ENCODE measurements around the gene TMEM231. TPM values are rescaled to one million over a fixed set of nuclear protein-coding genes. Genes with fewer than 3 reads are reported as not detected.
"Not testable (repeated sequence)": the region's sequence is repeated elsewhere in the genome, so short reads cannot be mapped to it uniquely, and the experiment has no call there.

The TMEM231 gene
- total RNA-seq, 2 donors from 2014 or later, result 3.9 to 4.1 TPM

DNA sequence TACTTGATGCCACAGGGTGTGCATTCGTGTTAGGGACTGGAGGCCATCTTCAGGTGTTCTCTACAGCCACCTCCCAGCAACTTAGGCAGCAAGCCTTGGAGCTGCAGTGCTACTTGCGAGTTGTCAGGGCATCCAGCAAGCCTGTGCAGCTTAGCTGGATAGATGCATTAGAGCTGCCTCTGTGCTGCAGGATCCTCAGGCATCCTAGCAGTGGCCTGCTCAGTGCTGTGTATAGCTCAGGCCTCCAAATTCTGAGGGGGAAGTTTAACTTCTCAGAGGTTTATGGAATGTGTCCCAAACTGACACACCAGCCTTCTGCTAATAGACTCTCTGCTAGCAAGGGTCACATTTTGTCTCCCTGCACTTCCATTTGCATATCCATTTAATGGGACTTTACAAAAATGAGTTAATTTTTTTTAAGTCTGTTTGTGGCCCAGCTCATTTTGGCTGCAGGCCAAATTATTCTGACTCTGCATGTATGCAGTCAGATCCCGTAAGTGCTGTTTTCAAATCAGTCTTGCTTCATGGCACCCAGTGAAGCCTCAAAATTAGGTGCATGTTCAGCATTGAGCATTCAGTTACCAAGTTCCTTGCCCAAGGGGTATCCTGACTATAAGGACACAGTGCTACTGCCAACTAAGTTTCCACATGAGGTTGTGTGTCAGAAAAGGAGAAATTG lies 17.0 kb upstream of the TMEM231 start:
- ATAC-seq (no peak), DNase-seq (no peak)
- intact Hi-C loops (cut with DNase I, micrococcal nuclease), result no loop called here

DNA sequence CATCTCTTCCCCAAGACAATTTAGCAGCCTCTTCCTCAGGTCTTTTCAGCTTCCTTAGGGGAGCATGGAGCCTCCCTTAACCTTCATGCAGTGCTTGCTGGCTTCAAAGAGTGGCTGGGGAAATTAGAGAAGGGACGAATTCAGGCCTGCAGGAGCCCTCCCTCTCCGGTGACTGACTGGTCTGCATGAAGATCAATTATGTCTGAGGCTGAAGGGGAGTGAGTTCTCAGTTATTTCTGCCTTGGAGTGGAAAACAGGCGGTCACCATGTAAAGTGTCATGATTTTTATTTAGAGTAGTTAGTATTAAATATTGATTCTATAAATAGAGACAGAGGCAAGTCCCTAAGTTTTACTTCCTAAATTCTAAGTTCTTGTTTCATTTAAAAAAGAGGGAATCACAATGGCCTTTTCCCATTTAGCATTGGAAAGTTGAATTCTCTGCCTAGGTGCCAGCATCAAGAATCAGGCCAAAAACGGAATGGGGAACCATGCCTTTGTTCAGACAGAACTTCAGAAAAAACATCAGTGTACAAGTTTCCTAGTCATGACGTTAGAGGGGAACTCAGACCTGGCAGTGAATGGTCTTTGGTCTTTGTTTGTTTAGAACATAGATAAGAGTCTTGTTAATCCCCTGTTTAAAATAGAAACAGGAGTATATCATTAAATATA lies 14.5 kb upstream of the TMEM231 start:
- DNase-seq (no peak), ATAC-seq (no peak)
- intact Hi-C loops (cut with DNase I, micrococcal nuclease), result no loop called here

DNA sequence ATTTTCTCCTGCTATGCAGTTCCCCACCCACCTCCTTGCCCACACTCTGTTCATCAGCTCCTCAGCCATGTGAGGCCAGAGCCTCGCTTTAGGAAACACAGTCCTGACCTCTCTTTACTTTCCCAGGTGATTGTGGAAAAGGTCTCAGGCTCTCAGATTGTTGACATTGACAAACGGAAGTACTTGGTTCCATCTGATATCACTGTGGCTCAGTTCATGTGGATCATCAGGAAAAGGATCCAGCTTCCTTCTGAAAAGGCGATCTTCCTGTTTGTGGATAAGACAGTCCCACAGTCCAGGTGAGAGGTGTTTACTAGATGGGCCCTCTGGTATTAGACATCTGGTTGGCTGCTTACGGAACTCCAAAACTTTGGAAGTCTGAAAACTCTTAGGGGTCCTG lies 11.9 kb upstream of the TMEM231 start:
- DNase-seq (no peak), ATAC-seq (no peak)
- intact Hi-C loops (cut with DNase I, micrococcal nuclease), result loop anchor here in 1 of 2 donors (5.0 kb wide), 1 partner anchor 54 kb away; the partner anchor contains the start of gene ADAT1

DNA sequence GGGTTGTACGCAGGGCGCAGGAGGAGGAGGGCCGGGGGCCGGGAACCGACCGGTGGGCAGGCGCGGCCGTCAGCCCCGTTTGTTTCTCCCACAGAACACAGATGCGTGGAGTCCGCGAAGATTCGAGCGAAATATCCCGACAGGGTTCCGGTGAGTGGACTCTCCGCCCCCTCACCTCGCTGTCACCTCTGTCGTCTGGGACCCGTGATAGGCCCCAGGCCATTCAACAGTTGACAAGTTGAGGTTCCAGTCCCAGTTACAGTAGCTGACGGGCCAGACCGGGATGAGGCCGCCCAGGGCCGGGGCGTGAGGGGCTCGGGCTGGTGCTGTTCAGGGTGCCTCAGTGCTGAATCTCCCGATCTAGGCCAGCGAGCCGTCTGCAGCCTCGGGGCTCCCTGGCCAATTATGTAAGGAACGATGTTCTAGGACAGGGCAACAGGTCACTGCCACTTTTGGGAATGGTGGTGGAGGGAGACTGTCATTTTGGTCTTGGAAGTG lies 10.8 kb upstream of the TMEM231 start:
- ATAC-seq, result peak; percentile 9
- intact Hi-C loops (cut with DNase I, micrococcal nuclease), result loop anchor here in 1 of 2 donors (5.0 kb wide), 1 partner anchor 55 kb away; the partner anchor contains the start of gene ADAT1
- DNase-seq, result peak; percentile 37 to 40

DNA sequence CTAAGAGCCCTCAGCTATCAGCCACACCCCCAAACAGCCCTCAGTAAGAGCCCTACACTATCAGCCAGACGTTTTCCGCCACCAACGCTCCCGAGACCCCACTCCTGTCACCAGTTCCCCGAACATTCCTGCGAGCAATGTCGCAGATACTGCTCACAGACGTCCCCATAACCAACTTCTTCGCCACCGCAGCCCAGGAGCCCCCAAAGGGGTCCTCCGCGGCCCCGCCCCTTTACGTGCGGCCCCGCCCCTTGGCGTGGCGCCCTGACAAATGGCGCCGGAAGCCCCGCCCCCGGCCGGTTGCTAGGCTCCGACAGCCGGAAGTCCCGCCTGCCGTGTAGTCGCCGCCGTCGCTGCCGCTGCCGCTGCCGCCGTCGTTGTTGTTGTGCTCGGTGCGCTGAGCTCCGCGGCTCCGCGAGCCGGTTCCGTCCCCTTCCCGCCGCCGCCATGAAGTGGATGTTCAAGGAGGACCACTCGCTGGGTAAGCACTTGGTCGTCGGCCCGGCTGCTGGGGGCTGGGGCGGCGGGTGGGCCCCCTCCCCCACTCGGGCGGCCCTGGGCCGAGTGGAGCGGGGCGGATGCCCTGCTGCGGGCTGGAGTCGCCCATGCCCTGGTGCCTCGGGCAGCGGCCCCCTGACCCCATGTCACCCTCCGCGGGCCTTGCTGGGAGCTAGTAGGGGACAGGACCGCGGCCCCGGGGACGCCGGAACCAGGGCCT lies 10.1 kb upstream of the TMEM231 start, which contains the start of gene GABARAPL2:
Gene GABARAPL2, plus strand, starts transcription at position 340 of the 718 bp plus-strand sequence. Its CDS starts 108 bp downstream, at position 448.
- intact Hi-C loops (cut with DNase I, micrococcal nuclease), result loop anchor here in 1 of 2 donors (5.0 kb wide), 1 partner anchor 56 kb away; the partner anchor contains the start of gene ADAT1
- DNase-seq (peak; percentile 73 to 92), ATAC-seq (peak; percentile 83)

DNA sequence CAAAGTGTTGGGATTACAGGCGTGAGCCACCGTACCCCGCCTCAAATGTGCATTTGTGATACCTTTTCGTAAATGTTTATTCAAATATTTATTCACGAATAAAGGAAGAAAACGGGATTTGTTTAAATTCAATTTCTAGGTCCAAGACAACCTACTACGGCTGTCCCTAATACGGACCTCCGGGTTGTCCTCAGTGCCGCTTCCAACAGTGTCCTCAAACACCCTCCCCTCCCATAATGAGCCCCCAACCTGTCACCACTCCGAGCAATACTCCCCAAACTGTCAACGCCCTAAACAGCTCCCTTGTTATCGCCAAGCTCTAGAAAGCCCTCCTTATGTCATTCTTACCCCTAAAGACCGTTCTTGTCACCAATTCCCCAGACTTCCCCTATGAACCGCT lies 9.6 kb upstream of the TMEM231 start:
- intact Hi-C loops (cut with DNase I, micrococcal nuclease), result loop anchor here in 1 of 2 donors (5.0 kb wide), 1 partner anchor 57 kb away; the partner anchor contains the start of gene ADAT1
- DNase-seq (peak in 1 of 2 donors; percentile 35), ATAC-seq (peak; percentile 22)

DNA sequence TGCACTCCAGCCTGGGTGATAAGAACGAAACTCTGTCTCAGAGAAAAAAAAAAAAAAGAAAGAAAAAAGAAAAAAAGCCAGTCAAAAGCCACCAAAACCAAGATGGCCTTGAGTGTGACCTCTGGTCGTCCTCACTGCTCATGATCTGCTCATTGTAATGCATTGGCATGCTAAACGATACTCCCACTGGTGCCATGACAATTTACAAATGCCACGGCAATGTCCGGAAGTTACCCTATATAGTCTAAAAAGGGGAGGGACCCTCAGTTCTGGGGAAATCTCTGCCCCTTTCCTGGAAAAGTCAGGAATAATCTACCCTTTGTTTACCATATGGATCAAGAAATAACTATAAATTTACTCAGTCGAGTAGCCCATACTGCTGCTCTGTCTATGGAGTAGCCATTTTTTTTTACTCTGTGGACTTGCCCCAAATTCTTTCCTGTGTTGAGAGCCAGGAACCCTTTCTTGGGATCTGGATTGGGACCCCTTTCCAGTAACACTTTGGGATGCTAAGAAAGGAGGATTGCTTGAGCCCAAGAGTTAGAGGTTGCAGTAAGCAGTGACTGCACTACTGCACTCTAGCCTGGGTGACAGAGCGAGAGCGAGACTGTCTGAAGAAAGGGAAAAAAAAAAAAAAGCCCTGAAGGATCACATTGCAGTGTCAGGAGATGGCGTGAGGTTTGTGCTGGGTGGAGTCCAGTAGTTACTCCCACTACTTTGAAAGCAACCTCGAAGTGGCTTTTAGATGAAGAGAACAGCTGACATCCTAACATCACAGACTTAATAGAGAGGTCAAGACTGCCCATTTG lies 3.7 kb upstream of the TMEM231 start:
- intact Hi-C loops (cut with DNase I, micrococcal nuclease), result no loop called here
- ATAC-seq (no peak), DNase-seq (no peak)

DNA sequence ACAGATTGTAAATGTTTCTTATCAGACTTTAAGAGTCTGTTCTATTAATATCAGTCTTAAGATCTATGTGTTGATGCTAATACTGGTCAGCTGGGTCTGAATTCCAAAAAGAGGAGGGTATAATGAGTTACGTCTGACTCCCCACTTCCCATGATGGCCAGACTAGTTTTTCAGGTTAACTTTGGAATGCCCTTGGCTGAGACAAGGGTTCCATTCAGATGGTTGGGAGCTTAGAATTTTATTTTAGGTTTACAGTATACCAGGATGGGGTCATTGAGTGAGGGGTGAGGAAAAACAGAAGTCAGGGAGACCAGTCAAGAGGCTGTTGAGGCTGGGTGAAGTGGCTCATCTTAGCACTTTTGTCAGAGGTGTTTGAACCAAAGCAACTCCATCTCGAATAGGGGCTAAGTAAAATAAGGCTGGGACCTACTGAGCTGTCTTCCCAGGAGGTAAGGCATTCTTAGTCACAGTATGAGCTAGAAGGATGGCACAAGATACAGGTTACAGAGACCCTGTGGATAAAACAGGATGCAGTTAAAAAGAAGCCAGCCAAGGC lies 2.9 kb upstream of the TMEM231 start:
- intact Hi-C loops (cut with DNase I, micrococcal nuclease), result no loop called here
- DNase-seq, result no peak
- no peak for ATAC-seq

DNA sequence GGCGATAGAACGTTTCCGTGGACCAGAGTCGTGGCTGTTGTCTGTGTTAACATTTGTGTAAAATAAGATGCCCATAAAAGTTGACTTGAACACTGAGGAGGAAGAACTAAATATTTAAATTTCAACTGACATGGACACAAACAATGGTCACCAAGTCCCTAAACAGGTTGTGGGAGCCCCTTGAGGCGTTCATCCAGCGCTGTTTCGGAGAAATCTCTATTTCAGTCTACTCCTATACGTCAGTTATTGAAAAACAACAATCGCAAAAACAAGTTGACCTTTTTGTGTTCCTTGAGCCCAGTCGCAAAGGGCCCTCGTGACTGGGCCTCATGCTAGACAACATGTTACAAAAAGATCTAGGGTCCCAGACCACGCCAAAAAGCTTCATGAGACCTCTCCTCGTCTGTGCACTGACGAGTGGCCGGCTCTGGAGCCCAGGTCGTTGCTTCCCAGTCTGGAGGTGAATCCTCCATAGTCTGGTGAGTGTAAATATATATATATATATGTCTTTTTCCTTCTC lies 439 bp upstream of the TMEM231 start:
- no peak for DNase-seq
- no peak for ATAC-seq
- intact Hi-C loops (cut with DNase I, micrococcal nuclease), result no loop called here

DNA sequence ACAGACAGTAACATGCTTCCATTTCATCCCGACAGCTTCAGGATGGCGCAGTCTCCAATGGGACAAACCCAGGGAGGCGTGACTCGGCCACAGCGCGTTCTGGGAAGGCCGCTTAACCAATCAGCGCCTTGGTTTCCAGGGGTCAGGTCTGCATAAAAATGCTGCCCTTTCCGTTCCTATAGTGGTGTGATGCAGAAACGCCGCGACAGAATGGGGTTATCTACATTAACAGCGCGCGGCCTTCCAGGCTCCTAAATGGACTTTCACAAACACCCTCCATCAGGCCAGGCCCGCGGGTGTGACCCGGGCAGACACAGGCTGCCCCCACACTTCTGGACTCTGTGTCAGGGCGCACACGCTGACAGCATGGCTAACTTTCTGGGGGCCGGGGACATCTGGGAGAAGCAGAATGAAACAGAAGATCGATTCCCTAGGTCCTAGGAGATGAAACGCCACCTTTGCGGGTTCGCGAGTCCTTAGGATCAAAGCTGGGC lies 792 bp downstream of the TMEM231 start:
- ATAC-seq, result peak; percentile 72

DNA sequence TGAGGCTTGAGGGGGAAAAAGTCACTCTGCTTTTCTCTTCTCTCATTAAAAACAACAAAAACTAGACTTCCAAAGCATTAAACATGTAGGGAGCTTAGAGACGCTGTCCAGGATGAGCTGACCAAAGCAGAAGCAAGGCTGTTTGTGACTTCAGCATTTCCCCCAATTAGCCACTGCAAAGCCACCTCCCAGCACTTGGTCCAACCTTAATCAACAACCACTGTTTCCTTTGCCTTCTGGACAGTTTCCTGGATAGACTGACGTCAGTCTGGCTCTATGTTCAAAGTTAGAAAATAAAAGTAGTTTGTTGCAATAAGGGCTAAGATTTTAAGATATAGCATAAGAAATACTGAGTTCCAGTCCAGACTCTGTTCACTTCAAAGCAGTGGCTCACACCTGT lies 3.1 kb downstream of the TMEM231 start:
- intact Hi-C loops (cut with DNase I, micrococcal nuclease), result no loop called here
- ATAC-seq, result no peak

More for the DNA sequence above, 792 bp downstream of the TMEM231 start:
- peak; percentile 80 to 91 for DNase-seq
- intact Hi-C loops (cut with DNase I, micrococcal nuclease), result no loop called here

DNA sequence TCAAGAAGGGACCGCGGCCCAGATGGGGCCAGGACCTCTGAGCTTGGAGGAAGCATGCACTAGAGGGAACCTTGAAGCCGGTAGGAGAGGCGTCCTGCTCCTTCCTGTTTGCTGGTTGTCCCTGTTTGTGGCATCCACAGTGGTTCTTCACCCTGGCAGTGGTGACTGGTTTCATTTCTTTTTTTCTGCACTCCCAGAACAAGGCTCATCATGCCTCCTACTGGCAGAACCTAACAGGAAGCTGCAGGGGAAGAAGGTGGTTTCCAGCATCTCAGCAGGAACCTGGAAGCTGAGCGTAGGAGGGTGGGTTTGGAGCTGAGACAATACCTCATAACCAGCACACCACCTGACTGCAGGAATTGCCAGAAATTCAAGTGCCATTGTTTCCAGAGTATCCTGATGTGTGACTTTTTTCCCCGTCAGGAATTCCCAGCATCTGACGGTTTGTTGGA lies 5.8 kb downstream of the TMEM231 start:
- intact Hi-C loops (cut with DNase I, micrococcal nuclease), result no loop called here
- DNase-seq (peak; percentile 62 to 82), ATAC-seq (peak; percentile 88)

More for the DNA sequence above, 3.1 kb downstream of the TMEM231 start:
- no peak for DNase-seq

DNA sequence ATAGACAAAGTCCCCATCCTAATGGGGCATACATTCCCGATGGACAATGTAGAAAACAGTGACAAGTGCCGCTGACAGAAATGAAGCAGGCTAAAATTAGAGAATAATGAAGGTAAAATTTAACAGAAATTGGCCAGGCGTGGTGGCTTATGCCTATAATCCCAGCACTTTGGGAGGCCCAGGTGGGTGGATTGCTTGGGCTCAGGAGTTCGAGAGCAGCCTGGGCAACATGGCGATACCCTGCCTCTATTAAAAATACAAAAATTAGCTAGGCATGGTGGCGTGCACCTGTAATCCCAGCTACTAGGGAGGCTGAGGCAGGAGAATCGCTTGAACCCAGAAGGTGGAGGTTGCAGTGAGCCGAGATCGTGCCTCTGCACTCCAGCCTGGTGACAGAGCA lies 7.6 kb downstream of the TMEM231 start:
- ATAC-seq; DNase-seq; intact Hi-C loops (cut with DNase I, micrococcal nuclease): not testable (repeated sequence)

DNA sequence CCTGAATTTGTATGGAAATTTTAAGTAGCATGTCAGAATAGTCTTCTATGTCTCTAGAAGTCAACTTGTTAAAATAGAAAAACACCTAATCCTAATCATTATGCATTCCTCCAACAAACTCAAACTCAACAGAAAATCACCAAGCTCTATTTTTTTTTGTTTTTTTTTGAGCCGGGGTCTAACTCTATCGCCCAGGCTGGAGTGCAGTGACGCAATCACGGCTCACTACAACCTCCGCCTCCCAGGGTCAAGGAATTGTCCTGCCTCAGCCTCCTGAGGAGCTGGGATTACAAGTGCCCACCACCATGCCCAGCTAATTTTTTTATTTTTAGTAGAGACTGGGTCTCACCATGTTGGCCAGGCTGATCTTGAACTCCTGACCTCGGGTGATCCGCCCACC lies 9.8 kb downstream of the TMEM231 start:
- ATAC-seq (no peak), DNase-seq (no peak)
- intact Hi-C loops (cut with DNase I, micrococcal nuclease), result no loop called here

DNA sequence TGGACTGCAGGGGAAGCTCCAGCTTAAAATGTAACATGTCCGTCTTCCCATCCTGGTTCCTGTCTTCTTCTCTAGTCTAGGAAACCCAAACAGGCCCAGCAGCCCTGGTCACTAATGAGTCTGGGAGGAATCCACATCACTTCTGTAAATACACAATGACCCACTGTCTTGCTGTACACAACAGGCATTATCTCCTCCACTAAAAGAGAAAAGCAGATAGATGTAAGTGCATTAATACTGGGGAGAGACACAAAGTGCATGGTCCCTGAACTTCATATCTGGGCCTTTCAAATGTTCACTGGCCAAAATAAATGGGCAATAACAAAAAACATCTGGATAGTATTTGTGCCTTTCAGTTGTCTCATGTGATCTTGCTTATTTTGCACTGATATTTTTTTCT lies 10.2 kb downstream of the TMEM231 start:
- DNase-seq; intact Hi-C loops (cut with DNase I, micrococcal nuclease); ATAC-seq: not testable (repeated sequence)

DNA sequence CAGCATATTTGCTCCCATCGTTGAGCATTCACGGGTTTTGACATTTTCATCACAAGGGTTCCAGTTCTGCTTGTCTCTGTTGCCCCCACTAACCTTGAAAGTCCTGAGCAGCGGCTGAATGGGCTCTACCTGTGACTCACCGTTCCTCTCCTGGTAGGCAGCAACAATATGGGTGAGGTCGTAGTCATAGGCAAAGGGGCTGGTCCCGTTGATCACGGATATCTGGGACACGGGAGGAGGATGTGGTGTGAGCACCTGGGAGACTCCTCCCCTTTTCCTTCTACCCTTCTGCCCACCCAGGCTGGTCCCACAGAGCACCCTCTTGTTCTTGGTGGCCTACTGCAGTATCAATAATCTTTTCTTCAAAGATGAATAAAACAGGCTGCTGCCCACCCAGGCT lies 13.6 kb downstream of the TMEM231 start:
- intact Hi-C loops (cut with DNase I, micrococcal nuclease); DNase-seq: not testable (repeated sequence)
- ATAC-seq, result peak; percentile 55

DNA sequence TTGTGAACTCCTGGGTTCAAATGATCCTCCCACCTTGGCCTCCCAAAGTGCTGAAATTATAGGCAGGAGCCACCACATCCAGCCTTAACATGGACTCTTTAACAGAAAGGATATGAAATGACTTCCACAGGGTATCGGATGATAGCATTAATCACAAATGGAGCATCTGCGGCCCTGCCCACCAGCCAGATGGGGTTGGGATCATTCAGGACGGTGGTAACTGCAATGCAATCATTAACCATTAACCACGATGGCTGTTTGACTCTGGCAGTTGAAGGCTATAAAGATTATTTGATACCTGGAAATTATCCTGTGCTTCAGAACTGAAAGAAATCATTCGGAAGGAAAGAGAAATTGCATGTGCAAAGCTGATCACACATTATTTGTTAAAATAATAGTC lies 14.8 kb downstream of the TMEM231 start:
- ATAC-seq, result peak; percentile 82
- peak; percentile 67 to 74 for DNase-seq
- intact Hi-C loops (cut with DNase I, micrococcal nuclease), result no loop called here

Measured in left colon (tissue), 2 donors.